Liver (tissue), 3 donors: Measurements from ENCODE around the gene PTPRC.

ENCODE experiments used
- EGR1 ChIP-seq, 2 donors: IDR thresholded peaks; 2 replicates each; pipeline ENCODE4 v1.6.1; 2016 to 2018; ENCODE audit warnings: antibody characterized with exemption in 2 of 2, low read depth in 2 of 2
- HNF4A ChIP-seq, 2 donors: conservative IDR thresholded peaks; 2 replicates each; pipeline ENCODE4 v1.6.1; 2016; ENCODE audit warnings: antibody characterized with exemption in 2 of 2, mild to moderate bottlenecking in 2 of 2
- JUND ChIP-seq, 2 donors: IDR thresholded peaks; 2 replicates each; pipeline ENCODE4 v1.6.1; 2016; ENCODE audit warnings: antibody characterized with exemption in 2 of 2
- MAX ChIP-seq: IDR thresholded peaks from 2 replicates; pipeline ENCODE4 v1.6.1; 2016; ENCODE audit warnings: antibody characterized with exemption
- RXRA ChIP-seq, 2 donors: IDR thresholded peaks; 2 replicates each; pipeline ENCODE4 v1.6.1; 2017 to 2018; ENCODE audit warnings: antibody characterized with exemption in 2 of 2, mild to moderate bottlenecking in 1 of 2
- SP1 ChIP-seq: IDR thresholded peaks from 2 replicates; pipeline ENCODE4 v1.6.1; 2018; ENCODE audit warnings: antibody characterized with exemption, mild to moderate bottlenecking
- TAF1 ChIP-seq: conservative IDR thresholded peaks from 2 replicates; pipeline ENCODE4 v1.6.1; 2016; ENCODE audit warnings: antibody characterized with exemption, mild to moderate bottlenecking
- YY1 ChIP-seq: IDR thresholded peaks from 2 replicates; pipeline ENCODE4 v1.6.1; 2016; ENCODE audit warnings: antibody characterized with exemption, mild to moderate bottlenecking
- ZBTB33 ChIP-seq: IDR thresholded peaks from 2 replicates; pipeline ENCODE4 v1.6.1; 2016; ENCODE audit warnings: antibody characterized with exemption
- TF ChIP-seq, protein P1 (sequence below): fragments of 150-350 bp; IDR thresholded peaks from 2 replicates; pipeline ENCODE4 v1.5.1; 2017; ENCODE audit warnings: improper control_type of control experiment, low read depth, low read length; ENCODE audit not compliant: missing input control
- TF ChIP-seq, protein P2 (sequence below): IDR thresholded peaks from 2 replicates; pipeline ENCODE4 v1.6.1; 2016; ENCODE audit warnings: antibody characterized with exemption, mild to moderate bottlenecking
- donor health status: healthy.
- donor health status: healthy.

DNA sequence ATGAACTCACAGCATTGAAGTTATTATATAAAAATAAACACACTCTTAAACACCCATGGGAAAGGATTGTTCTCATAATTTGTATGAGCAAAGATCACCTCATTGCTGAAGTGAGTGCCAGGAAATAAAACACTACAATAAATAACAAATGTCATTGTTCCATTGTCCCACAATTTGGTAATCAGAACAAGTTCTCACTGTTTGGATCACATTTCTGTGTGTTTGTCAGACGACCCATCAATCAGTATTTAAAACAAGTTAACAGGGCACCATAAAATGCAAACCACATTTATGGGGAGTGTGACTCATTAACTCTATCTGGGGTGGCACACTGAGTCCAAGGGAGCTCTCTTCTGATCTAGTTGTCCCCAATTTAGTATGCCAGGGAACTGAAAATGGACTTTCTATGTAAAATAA is 124.5 kb downstream of the PTPRC start:
- TF ChIP-seq TAF1 (no peak), JUND (IDR thresholded peaks at IDR 0.05) (no peak), MAX (no peak), EGR1 (IDR thresholded peaks at IDR 0.05; ENCODE audit: low read depth in 2 of 2) (no peak), SP1 (no peak), YY1 (no peak), RXRA (IDR thresholded peaks at IDR 0.05) (no peak), ZBTB33 (no peak), HNF4A (conservative IDR thresholded peaks at IDR 0.05) (no peak)
- TF ChIP-seq, protein P1, sequence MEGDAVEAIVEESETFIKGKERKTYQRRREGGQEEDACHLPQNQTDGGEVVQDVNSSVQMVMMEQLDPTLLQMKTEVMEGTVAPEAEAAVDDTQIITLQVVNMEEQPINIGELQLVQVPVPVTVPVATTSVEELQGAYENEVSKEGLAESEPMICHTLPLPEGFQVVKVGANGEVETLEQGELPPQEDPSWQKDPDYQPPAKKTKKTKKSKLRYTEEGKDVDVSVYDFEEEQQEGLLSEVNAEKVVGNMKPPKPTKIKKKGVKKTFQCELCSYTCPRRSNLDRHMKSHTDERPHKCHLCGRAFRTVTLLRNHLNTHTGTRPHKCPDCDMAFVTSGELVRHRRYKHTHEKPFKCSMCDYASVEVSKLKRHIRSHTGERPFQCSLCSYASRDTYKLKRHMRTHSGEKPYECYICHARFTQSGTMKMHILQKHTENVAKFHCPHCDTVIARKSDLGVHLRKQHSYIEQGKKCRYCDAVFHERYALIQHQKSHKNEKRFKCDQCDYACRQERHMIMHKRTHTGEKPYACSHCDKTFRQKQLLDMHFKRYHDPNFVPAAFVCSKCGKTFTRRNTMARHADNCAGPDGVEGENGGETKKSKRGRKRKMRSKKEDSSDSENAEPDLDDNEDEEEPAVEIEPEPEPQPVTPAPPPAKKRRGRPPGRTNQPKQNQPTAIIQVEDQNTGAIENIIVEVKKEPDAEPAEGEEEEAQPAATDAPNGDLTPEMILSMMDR = no peak
- TF ChIP-seq, protein P2, sequence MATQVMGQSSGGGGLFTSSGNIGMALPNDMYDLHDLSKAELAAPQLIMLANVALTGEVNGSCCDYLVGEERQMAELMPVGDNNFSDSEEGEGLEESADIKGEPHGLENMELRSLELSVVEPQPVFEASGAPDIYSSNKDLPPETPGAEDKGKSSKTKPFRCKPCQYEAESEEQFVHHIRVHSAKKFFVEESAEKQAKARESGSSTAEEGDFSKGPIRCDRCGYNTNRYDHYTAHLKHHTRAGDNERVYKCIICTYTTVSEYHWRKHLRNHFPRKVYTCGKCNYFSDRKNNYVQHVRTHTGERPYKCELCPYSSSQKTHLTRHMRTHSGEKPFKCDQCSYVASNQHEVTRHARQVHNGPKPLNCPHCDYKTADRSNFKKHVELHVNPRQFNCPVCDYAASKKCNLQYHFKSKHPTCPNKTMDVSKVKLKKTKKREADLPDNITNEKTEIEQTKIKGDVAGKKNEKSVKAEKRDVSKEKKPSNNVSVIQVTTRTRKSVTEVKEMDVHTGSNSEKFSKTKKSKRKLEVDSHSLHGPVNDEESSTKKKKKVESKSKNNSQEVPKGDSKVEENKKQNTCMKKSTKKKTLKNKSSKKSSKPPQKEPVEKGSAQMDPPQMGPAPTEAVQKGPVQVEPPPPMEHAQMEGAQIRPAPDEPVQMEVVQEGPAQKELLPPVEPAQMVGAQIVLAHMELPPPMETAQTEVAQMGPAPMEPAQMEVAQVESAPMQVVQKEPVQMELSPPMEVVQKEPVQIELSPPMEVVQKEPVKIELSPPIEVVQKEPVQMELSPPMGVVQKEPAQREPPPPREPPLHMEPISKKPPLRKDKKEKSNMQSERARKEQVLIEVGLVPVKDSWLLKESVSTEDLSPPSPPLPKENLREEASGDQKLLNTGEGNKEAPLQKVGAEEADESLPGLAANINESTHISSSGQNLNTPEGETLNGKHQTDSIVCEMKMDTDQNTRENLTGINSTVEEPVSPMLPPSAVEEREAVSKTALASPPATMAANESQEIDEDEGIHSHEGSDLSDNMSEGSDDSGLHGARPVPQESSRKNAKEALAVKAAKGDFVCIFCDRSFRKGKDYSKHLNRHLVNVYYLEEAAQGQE = no peak
